Upper lobe of right lung (tissue), 1 donor: Measurements from ENCODE around the gene PCGF2. TPM values are rescaled to one million over a fixed set of nuclear protein-coding genes. Genes with fewer than 3 reads are reported as not detected.

Experiments
- ATAC-seq: fragments of 200-7000 bp; cut with Tn5 transposase; one replicate; pipeline ENCODE4 v1.9.1; 2020; ENCODE audit warnings: mild to moderate bottlenecking, moderate library complexity
- DNase-seq: peaks from one replicate; pipeline ENCODE4 v3.0.0-alpha.2; 2020
- H3K27ac ChIP-seq: fragments of 200-600 bp; one replicate; pipeline ENCODE4 v1.8.0; 2022
- H3K27me3 ChIP-seq: fragments of 200-600 bp; one replicate; pipeline ENCODE4 v1.8.0; 2022; ENCODE audit warnings: mild to moderate bottlenecking
- H3K36me3 ChIP-seq: fragments of 200-600 bp; one replicate; pipeline ENCODE4 v1.8.0; 2022
- H3K4me1 ChIP-seq: fragments of 200-600 bp; one replicate; pipeline ENCODE4 v1.8.0; 2022
- H3K4me3 ChIP-seq: fragments of 200-600 bp; one replicate; pipeline ENCODE4 v1.8.0; 2022; ENCODE audit warnings: mild to moderate bottlenecking
- H3K9me3 ChIP-seq: fragments of 200-600 bp; one replicate; pipeline ENCODE4 v1.8.0; 2022
- intact Hi-C: fragments of 100-400 bp; cut with DNase I; formaldehyde crosslinking; loops from one replicate; pipeline ENCODE4 v1.11.0; 2022
- total RNA-seq: library from RNA; stranded (reverse); fragmentation: NEBNext Ultra II Directional; extraction: Animal tissue kit (Norgen Biotek cat#: 25700); gene quantifications from one replicate; pipeline ENCODE4 v1.2.1, GENCODE V29; 2021
- TF ChIP-seq, protein P1 (sequence below): fragments of 200-600 bp; IDR thresholded peaks from one replicate; pipeline ENCODE4 v1.8.0; 2022; ENCODE audit warnings: antibody characterized with exemption
- donor health status: DM: no; HTN: yes; CAD: no; lungs with severe emphysema.

The PCGF2 gene
- total RNA-seq, 1 donor from 2014 or later, result 59.1 TPM

GRCh38 chr17:38751144-38751807 lies 3.1 kb upstream of the PCGF2 start:
- TF ChIP-seq, protein P1, sequence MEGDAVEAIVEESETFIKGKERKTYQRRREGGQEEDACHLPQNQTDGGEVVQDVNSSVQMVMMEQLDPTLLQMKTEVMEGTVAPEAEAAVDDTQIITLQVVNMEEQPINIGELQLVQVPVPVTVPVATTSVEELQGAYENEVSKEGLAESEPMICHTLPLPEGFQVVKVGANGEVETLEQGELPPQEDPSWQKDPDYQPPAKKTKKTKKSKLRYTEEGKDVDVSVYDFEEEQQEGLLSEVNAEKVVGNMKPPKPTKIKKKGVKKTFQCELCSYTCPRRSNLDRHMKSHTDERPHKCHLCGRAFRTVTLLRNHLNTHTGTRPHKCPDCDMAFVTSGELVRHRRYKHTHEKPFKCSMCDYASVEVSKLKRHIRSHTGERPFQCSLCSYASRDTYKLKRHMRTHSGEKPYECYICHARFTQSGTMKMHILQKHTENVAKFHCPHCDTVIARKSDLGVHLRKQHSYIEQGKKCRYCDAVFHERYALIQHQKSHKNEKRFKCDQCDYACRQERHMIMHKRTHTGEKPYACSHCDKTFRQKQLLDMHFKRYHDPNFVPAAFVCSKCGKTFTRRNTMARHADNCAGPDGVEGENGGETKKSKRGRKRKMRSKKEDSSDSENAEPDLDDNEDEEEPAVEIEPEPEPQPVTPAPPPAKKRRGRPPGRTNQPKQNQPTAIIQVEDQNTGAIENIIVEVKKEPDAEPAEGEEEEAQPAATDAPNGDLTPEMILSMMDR, result no peak
- peak overlapping the region; percentile 93 for H3K27ac ChIP-seq
- no peaks in the 10 kb centered on the region for H3K27me3 ChIP-seq
- H3K4me1 ChIP-seq, result peaks cover 48% of the 10 kb centered on the region
- intact Hi-C loops, result no loop called here
- peaks cover 20% of the 10 kb centered on the region for H3K36me3 ChIP-seq
- H3K9me3 ChIP-seq, result no peaks in the 10 kb centered on the region
- peak overlapping the region; percentile 96 for H3K4me3 ChIP-seq
- no peak for DNase-seq
- no peak for ATAC-seq

GRCh38 chr17:38750312-38751121 lies 2.4 kb upstream of the PCGF2 start:
- peaks cover 51% of the 10 kb centered on the region for H3K4me1 ChIP-seq
- H3K36me3 ChIP-seq, result peaks cover 13% of the 10 kb centered on the region
- peak overlapping the region; percentile 93 for H3K27ac ChIP-seq
- ATAC-seq (no peak), DNase-seq (no peak)
- TF ChIP-seq, protein P1, result no peak
- no peaks in the 10 kb centered on the region for H3K9me3 ChIP-seq
- intact Hi-C loops, result no loop called here
- peak overlapping the region; percentile 96 for H3K4me3 ChIP-seq
- H3K27me3 ChIP-seq, result no peaks in the 10 kb centered on the region

DNA sequence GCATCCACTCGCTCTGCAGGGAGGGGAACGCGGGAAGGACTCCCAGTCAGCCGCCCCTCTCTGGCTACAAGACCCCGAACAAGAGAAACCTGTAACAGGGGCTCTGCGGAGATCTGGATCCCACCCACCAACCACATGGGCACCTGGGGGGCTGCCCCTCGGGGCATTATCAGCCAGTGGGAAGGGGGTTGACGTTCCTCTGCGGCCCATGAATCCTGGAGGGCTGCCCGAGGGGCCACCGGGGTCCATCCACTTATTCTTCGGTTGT lies 1.8 kb upstream of the PCGF2 start:
- DNase-seq (no peak), ATAC-seq (no peak)
- peaks cover 11% of the 10 kb centered on the region for H3K36me3 ChIP-seq
- peak overlapping the region; percentile 93 for H3K27ac ChIP-seq
- TF ChIP-seq, protein P1, result no peak
- peak overlapping the region; percentile 96 for H3K4me3 ChIP-seq
- intact Hi-C loops, result no loop called here
- H3K4me1 ChIP-seq, result peaks cover 51% of the 10 kb centered on the region
- H3K27me3 ChIP-seq, result no peaks in the 10 kb centered on the region
- no peaks in the 10 kb centered on the region for H3K9me3 ChIP-seq

DNA sequence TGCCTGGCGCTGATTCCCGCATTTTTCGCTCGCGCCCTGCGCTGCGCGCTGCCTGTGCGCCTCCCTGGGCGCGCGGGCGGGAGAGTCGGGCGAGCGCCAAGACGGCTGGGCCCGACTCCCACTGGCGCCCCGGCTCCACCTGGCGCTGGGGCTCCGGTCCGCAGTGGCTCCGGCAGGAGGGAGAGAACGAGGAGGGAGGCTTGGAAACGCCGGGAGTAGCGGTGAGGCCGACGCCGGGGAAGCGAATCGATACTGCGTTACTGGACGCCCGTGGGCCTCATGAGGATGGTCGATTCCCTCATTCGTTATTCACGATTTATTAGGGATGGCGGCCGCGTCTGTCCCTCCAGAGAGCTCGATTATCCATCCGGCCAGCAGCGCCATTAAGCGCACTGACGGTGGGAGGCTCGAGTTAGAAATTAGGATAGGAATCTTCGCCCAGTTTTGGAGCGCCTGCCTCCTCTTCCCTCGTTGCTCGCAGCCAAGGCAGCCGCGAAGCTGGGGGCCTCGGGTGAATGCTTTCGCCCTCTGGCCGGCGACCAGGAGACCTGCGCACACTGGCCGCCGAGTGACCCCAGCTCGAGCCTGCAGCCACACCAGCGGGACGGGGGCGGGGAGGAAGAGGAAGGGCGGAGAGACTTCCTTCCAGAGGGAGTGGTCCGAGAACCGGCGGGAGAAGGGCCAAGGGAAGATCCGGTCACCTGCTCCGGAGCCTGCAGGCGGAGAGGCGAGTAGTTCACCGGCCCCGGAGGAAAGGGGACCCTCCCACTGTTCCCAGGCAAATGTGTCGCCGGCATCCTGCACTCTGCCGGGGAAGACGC lies 1.3 kb upstream of the PCGF2 start:
- Histone ChIP-seq H3K36me3 (peaks cover 6% of the 10 kb centered on the region), H3K27me3 (no peaks in the 10 kb centered on the region), H3K27ac (peak overlapping the region; percentile 93), H3K4me3 (peak overlapping the region; percentile 96), H3K9me3 (no peaks in the 10 kb centered on the region), H3K4me1 (peaks cover 48% of the 10 kb centered on the region)
- TF ChIP-seq, protein P1, result no peak
- ATAC-seq, result peak; percentile 67
- DNase-seq, result peak; percentile 94
- intact Hi-C loops, result no loop called here

DNA sequence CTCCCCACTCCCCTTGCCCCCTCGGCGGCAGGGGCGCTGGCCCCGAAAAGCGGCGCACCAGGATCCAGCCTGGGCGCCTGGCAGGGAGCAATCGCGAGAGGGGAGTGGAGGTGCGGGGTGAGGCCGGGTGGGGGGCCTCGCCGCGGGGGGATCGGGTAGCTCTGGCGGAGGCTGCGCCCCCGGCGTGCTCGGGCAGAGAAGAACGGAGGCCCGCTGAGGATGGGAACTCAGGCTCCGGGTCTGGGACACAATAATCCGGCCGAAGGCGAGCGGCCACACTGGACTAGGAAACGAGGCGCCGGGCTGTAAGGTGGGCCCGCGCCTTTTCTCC lies 721 bp upstream of the PCGF2 start:
- TF ChIP-seq, protein P1, result no peak
- peaks cover 46% of the 10 kb centered on the region for H3K4me1 ChIP-seq
- peak overlapping the region; percentile 96 for H3K4me3 ChIP-seq
- no peaks in the 10 kb centered on the region for H3K27me3 ChIP-seq
- peak overlapping the region; percentile 93 for H3K27ac ChIP-seq
- H3K36me3 ChIP-seq, result no peaks in the 10 kb centered on the region
- ATAC-seq, result no peak
- DNase-seq, result no peak
- intact Hi-C loops, result no loop called here
- no peaks in the 10 kb centered on the region for H3K9me3 ChIP-seq
